Mesendoderm (in vitro differentiated cells): ENCODE results near the gene DEXI.

Experiments used
- DNase-seq: peaks from one replicate; pipeline ENCODE4 v3.0.0; 2013
- H2AK5ac ChIP-seq: 2 replicates; pipeline ENCODE4 v1.6.1; 2013; ENCODE audit warnings: low read length, inconsistent platforms
- H2BK120ac ChIP-seq: 2 replicates; pipeline ENCODE4 v1.6.1; 2013; ENCODE audit warnings: low read depth, mild to moderate bottlenecking, low read length, moderate library complexity, mixed read lengths
- H2BK15ac ChIP-seq: replicated peaks from 2 replicates; pipeline ENCODE4 v1.6.1; 2013; ENCODE audit warnings: low read depth, mild to moderate bottlenecking, moderate library complexity
- H2BK5ac ChIP-seq: 2 replicates; pipeline ENCODE4 v1.6.1; 2013; ENCODE audit warnings: low read length, inconsistent platforms
- H3K18ac ChIP-seq: 2 replicates; pipeline ENCODE4 v1.6.1; 2013; ENCODE audit warnings: mild to moderate bottlenecking, low read length, mixed read lengths
- H3K23ac ChIP-seq: one replicate; pipeline ENCODE4 v1.6.1; 2013; ENCODE audit warnings: low read length
- H3K27ac ChIP-seq: 2 replicates; pipeline ENCODE4 v1.5.1; 2013; ENCODE audit warnings: low read depth, mild to moderate bottlenecking, inconsistent platforms, low read length, moderate library complexity
- H3K27me3 ChIP-seq: 2 replicates; pipeline ENCODE4 v1.6.1; 2013; ENCODE audit warnings: low read length, control low read depth, mild to moderate bottlenecking, inconsistent platforms; ENCODE audit not compliant: insufficient read depth, poor library complexity
- H3K36me3 ChIP-seq: 2 replicates; pipeline ENCODE4 v1.6.1; 2013; ENCODE audit warnings: low read length, inconsistent platforms; ENCODE audit not compliant: control insufficient read depth, insufficient read depth
- H3K4ac ChIP-seq: one replicate; pipeline ENCODE4 v1.6.1; 2013; ENCODE audit warnings: low read depth, mild to moderate bottlenecking, low read length, moderate library complexity
- H3K4me1 ChIP-seq: 2 replicates; pipeline ENCODE4 v1.6.1; 2013; ENCODE audit warnings: low read depth, low read length, inconsistent platforms; ENCODE audit not compliant: control insufficient read depth
- H3K4me2 ChIP-seq: 2 replicates; pipeline ENCODE4 v1.6.1; 2013; ENCODE audit warnings: low read length
- H3K4me3 ChIP-seq: 2 replicates; pipeline ENCODE4 v1.5.1; 2013; ENCODE audit warnings: mild to moderate bottlenecking, low read length
- H3K56ac ChIP-seq: one replicate; pipeline ENCODE4 v1.6.1; 2013; ENCODE audit warnings: low read length
- H3K79me1 ChIP-seq: 2 replicates; pipeline ENCODE4 v1.6.1; 2013; ENCODE audit warnings: low read length, inconsistent platforms
- H3K79me2 ChIP-seq: 2 replicates; pipeline ENCODE4 v1.6.1; 2013; ENCODE audit warnings: mild to moderate bottlenecking, low read length; ENCODE audit not compliant: control insufficient read depth, insufficient read depth
- H3K9ac ChIP-seq: 2 replicates; pipeline ENCODE4 v1.6.1; 2013; ENCODE audit warnings: low read length, inconsistent platforms
- H4K5ac ChIP-seq: one replicate; pipeline ENCODE4 v1.6.1; 2013; ENCODE audit warnings: low read length
- H4K8ac ChIP-seq: one replicate; pipeline ENCODE4 v1.6.1; 2013; ENCODE audit warnings: low read depth, mild to moderate bottlenecking, control low read depth, low read length, moderate library complexity
- whole genome bisulfite sequencing: extraction: QIAGEN DNeasy Blood & Tissue Kit; methylation state at CpG from one replicate; pipeline ENCODE4 v1.1.7; 2013; ENCODE audit warnings: low lambda C conversion rate, missing lambda C conversion rate; ENCODE audit not compliant: insufficient coverage; ENCODE audit errors: extremely low coverage; 5-methylcytosine and 5-hydroxymethylcytosine counted together

DEXI gene

GRCh38 chr16:10964039-10964890 lies 22.0 kb upstream of the DEXI start:
- no peak overlapping the region for H2BK5ac ChIP-seq
- H4K8ac ChIP-seq: no peak overlapping the region
- no peaks in the 10 kb centered on the region for H3K79me2 ChIP-seq
- peak overlapping the region; percentile 44 for H3K56ac ChIP-seq
- H4K5ac ChIP-seq: no peak overlapping the region
- no peak overlapping the region for H3K23ac ChIP-seq
- no peaks in the 10 kb centered on the region for H3K36me3 ChIP-seq
- H3K4me3 ChIP-seq: no peak overlapping the region
- no peaks in the 10 kb centered on the region for H3K4me1 ChIP-seq
- H3K4me2 ChIP-seq: no peak overlapping the region
- H3K27me3 ChIP-seq: no peaks in the 10 kb centered on the region
- peak; percentile 79 for DNase-seq
- H3K18ac ChIP-seq: no peak overlapping the region
- H2AK5ac ChIP-seq: no peak overlapping the region
- no peak overlapping the region for H2BK15ac ChIP-seq
- H3K4ac ChIP-seq: no peak overlapping the region
- peak overlapping the region; percentile 15 for H3K9ac ChIP-seq
- H3K27ac ChIP-seq: no peak overlapping the region
- no peaks in the 10 kb centered on the region for H3K79me1 ChIP-seq
- no peak overlapping the region for H2BK120ac ChIP-seq
- no CpG with 5 or more reads among the region's 20 CpGs for WGBS

- no peak overlapping the region for H3K18ac ChIP-seq
- H3K56ac ChIP-seq: no peak overlapping the region
- no peak overlapping the region for H4K5ac ChIP-seq
- H3K23ac ChIP-seq: no peak overlapping the region
- no peak overlapping the region for H3K27ac ChIP-seq
- no peaks in the 10 kb centered on the region for H3K79me2 ChIP-seq
- no peaks in the 10 kb centered on the region for H3K36me3 ChIP-seq
- no peak overlapping the region for H2BK5ac ChIP-seq
- no peak overlapping the region for H4K8ac ChIP-seq
- peaks cover 3% of the 10 kb centered on the region for H3K79me1 ChIP-seq
- no peak overlapping the region for H3K4me2 ChIP-seq
- no peak overlapping the region for H2BK15ac ChIP-seq
- H2AK5ac ChIP-seq: no peak overlapping the region
- H3K9ac ChIP-seq: no peak overlapping the region
- no peaks in the 10 kb centered on the region for H3K4me1 ChIP-seq
- DNase-seq: peak; percentile 38
- WGBS: no CpG with 5 or more reads among the region's 7 CpGs
- H2BK120ac ChIP-seq: no peak overlapping the region
- no peak overlapping the region for H3K4ac ChIP-seq
- H3K4me3 ChIP-seq: no peak overlapping the region
- H3K27me3 ChIP-seq: no peaks in the 10 kb centered on the region
These were observed 19.0 kb upstream of the DEXI start for GRCh38 chr16:10961231-10961630.

GRCh38 chr16:10959161-10959560 lies 16.9 kb upstream of the DEXI start:
- H3K27ac ChIP-seq: no peak overlapping the region
- no peak overlapping the region for H3K4ac ChIP-seq
- no peak overlapping the region for H3K4me2 ChIP-seq
- no peak overlapping the region for H2BK15ac ChIP-seq
- H3K18ac ChIP-seq: no peak overlapping the region
- no peak overlapping the region for H3K9ac ChIP-seq
- no peak overlapping the region for H3K23ac ChIP-seq
- no peak overlapping the region for H3K4me3 ChIP-seq
- H3K27me3 ChIP-seq: no peaks in the 10 kb centered on the region
- H2AK5ac ChIP-seq: no peak overlapping the region
- H3K56ac ChIP-seq: no peak overlapping the region
- no CpG with 5 or more reads among the region's 5 CpGs for WGBS
- no peak overlapping the region for H4K5ac ChIP-seq
- no peak overlapping the region for H4K8ac ChIP-seq
- H2BK5ac ChIP-seq: no peak overlapping the region
- H3K79me1 ChIP-seq: peaks cover 11% of the 10 kb centered on the region
- H3K79me2 ChIP-seq: peaks cover 4% of the 10 kb centered on the region
- H2BK120ac ChIP-seq: no peak overlapping the region
- H3K4me1 ChIP-seq: no peaks in the 10 kb centered on the region
- DNase-seq: no peak
- no peaks in the 10 kb centered on the region for H3K36me3 ChIP-seq

GRCh38 chr16:10957771-10958482 lies 15.7 kb upstream of the DEXI start:
- H3K18ac ChIP-seq: no peak overlapping the region
- no peak overlapping the region for H3K4ac ChIP-seq
- no CpG with 5 or more reads among the region's 6 CpGs for WGBS
- H3K23ac ChIP-seq: no peak overlapping the region
- H2BK5ac ChIP-seq: no peak overlapping the region
- no peaks in the 10 kb centered on the region for H3K27me3 ChIP-seq
- peaks cover 11% of the 10 kb centered on the region for H3K79me1 ChIP-seq
- no peaks in the 10 kb centered on the region for H3K36me3 ChIP-seq
- H3K4me2 ChIP-seq: no peak overlapping the region
- peaks cover 4% of the 10 kb centered on the region for H3K79me2 ChIP-seq
- no peak overlapping the region for H3K4me3 ChIP-seq
- no peak overlapping the region for H2BK15ac ChIP-seq
- no peaks in the 10 kb centered on the region for H3K4me1 ChIP-seq
- no peak overlapping the region for H2BK120ac ChIP-seq
- no peak overlapping the region for H3K9ac ChIP-seq
- no peak overlapping the region for H2AK5ac ChIP-seq
- H3K56ac ChIP-seq: no peak overlapping the region
- H4K8ac ChIP-seq: no peak overlapping the region
- H4K5ac ChIP-seq: no peak overlapping the region
- no peak for DNase-seq
- no peak overlapping the region for H3K27ac ChIP-seq

GRCh38 chr16:10954903-10955302 lies 12.6 kb upstream of the DEXI start:
- Histone ChIP-seq H3K4ac (no peak overlapping the region), H3K79me2 (peaks cover 8% of the 10 kb centered on the region), H2AK5ac (no peak overlapping the region), H3K79me1 (peaks cover 17% of the 10 kb centered on the region), H2BK5ac (no peak overlapping the region), H3K4me2 (no peak overlapping the region), H3K27ac (no peak overlapping the region), H3K18ac (no peak overlapping the region), H3K4me3 (no peak overlapping the region), H3K36me3 (no peaks in the 10 kb centered on the region), H2BK15ac (no peak overlapping the region), H3K4me1 (peaks cover 10% of the 10 kb centered on the region), H3K9ac (no peak overlapping the region), H2BK120ac (no peak overlapping the region), H4K8ac (no peak overlapping the region), H3K27me3 (no peaks in the 10 kb centered on the region), H3K56ac (no peak overlapping the region), H4K5ac (no peak overlapping the region), H3K23ac (no peak overlapping the region)
- no peak for DNase-seq
- WGBS: no CpG with 5 or more reads among the region's 7 CpGs
